Common myeloid progenitor, CD34-positive (primary cell): ENCODE results near the gene CCS.
A peak's percentile ranks its signal among the peaks of the same experiment; 100 is the strongest.
"Not testable (repeated sequence)": the region's sequence is repeated elsewhere in the genome, so short reads cannot be mapped to it uniquely, and the experiment has no call there.

ENCODE experiments used
- CTCF ChIA-PET: fragments of 350-600 bp; sonication (Branson Sonifier 250); formaldehyde crosslinking; loops from one replicate; lab custom pipeline; 2021; ENCODE audit warnings: antibody characterized with exemption; lab: Charles Lee
- POLR2A ChIA-PET: fragments of 350-600 bp; sonication (Branson Sonifier 250); formaldehyde crosslinking; loops from one replicate; lab custom pipeline; 2021; ENCODE audit warnings: antibody characterized with exemption; lab: Charles Lee
- DNase-seq, 3 donors: peaks; one replicate each; pipeline versions ENCODE4 v3.0.0 to v3.0.0-alpha.2; 2013
- H3K27ac ChIP-seq, 2 experiments: 1 replicate in 1 of 2; 2 replicates in 1 of 2; pipeline ENCODE4 v1.7.0; 2013; ENCODE audit warnings: inconsistent platforms in 2 of 2, low read length in 2 of 2, mild to moderate bottlenecking in 2 of 2, low read depth in 1 of 2, moderate library complexity in 1 of 2; ENCODE audit not compliant: severe bottlenecking in 2 of 2, insufficient read depth in 1 of 2, poor library complexity in 1 of 2
- H3K27me3 ChIP-seq, 5 experiments: replicated peaks in 2 of 5; 1 replicate in 3 of 5; 2 replicates in 2 of 5; pipeline versions ENCODE4 v1.6.1 to v1.7.0; 2013; ENCODE audit warnings: low read length in 4 of 5, mild to moderate bottlenecking in 2 of 5, moderate library complexity in 2 of 5, inconsistent platforms in 1 of 5; ENCODE audit not compliant: insufficient read depth in 5 of 5, control insufficient read depth in 4 of 5
- H3K36me3 ChIP-seq, 4 experiments: 1 replicate in 2 of 4; 2 replicates in 2 of 4; pipeline versions ENCODE4 v1.6.1 to v1.7.0; 2013; ENCODE audit warnings: low read length in 3 of 4, control low read depth in 1 of 4, mild to moderate bottlenecking in 1 of 4; ENCODE audit not compliant: control insufficient read depth in 4 of 4, insufficient read depth in 4 of 4
- H3K4me1 ChIP-seq, 4 experiments: 1 replicate in 3 of 4; 2 replicates in 1 of 4; pipeline versions ENCODE4 v1.6.1 to v1.7.1; 2013; ENCODE audit warnings: low read length in 3 of 4, mild to moderate bottlenecking in 3 of 4, control low read depth in 1 of 4, inconsistent platforms in 1 of 4, moderate library complexity in 1 of 4; ENCODE audit not compliant: control insufficient read depth in 4 of 4, insufficient read depth in 4 of 4; ENCODE audit errors: control extremely low read depth in 1 of 4
- H3K4me3 ChIP-seq, 7 experiments: 1 replicate in 4 of 7; 2 replicates in 3 of 7; pipeline versions ENCODE4 v1.5.1 to v1.7.0; 2013; ENCODE audit warnings: mild to moderate bottlenecking in 7 of 7, low read length in 6 of 7, moderate library complexity in 6 of 7, inconsistent platforms in 2 of 7, low read depth in 2 of 7, control low read depth in 1 of 7; ENCODE audit not compliant: insufficient read depth in 4 of 7, control insufficient read depth in 1 of 7; ENCODE audit errors: extremely low read depth in 1 of 7
- H3K9me3 ChIP-seq, 5 experiments: 1 replicate in 4 of 5; 2 replicates in 1 of 5; pipeline versions ENCODE4 v1.6.1 to v1.7.1; 2013; ENCODE audit warnings: low read length in 4 of 5, mild to moderate bottlenecking in 2 of 5, inconsistent platforms in 1 of 5, low read depth in 1 of 5, moderate library complexity in 1 of 5; ENCODE audit not compliant: control insufficient read depth in 4 of 5, insufficient read depth in 2 of 5; ENCODE audit errors: control extremely low read depth in 1 of 5
- WGBS: methylation state at CpG from one replicate; pipeline ENCODE4 v1.1.5; 2013; ENCODE audit not compliant: insufficient coverage; 5-methylcytosine and 5-hydroxymethylcytosine counted together

The CCS gene

GRCh38 chr11:66589315-66589714 is 3.7 kb upstream of the CCS start:
- not testable (repeated sequence) for H3K36me3 ChIP-seq, DNase-seq, H3K9me3 ChIP-seq, H3K27ac ChIP-seq, H3K4me3 ChIP-seq, H3K27me3 ChIP-seq
- WGBS, result no CpG with 5 or more reads among the region's 2 CpGs
- POLR2A ChIA-PET, result interaction anchor here (0.6 kb wide), 1 partner anchor 368 kb away, joined by 4 read pairs; no protein-coding TSS in a partner anchor
- peaks cover 4 to 20% (median 17%) of the 10 kb centered on the region in 4 experiments for H3K4me1 ChIP-seq
- CTCF ChIA-PET, result interaction anchor here (5.7 kb wide), 1 partner anchor 10 kb away, joined by 55 read pairs; no protein-coding TSS in a partner anchor

- ChIA-PET POLR2A (interaction anchor here (0.7 kb wide), 1 partner anchor 56 kb away, joined by 3 read pairs; no protein-coding TSS in a partner anchor), CTCF (interaction anchor here (1.1 to 5.7 kb wide), 5 partner anchors 11 to 89 kb away, joined by 3 to 55 read pairs (median 6); partner anchors contain the start of gene RBM4)
- DNase-seq, result no peak
- Histone ChIP-seq H3K9me3 (no peaks in the 10 kb centered on the region), H3K36me3 (no peaks in the 10 kb centered on the region), H3K27me3 (no peaks in the 10 kb centered on the region), H3K4me1 (peaks cover 8 to 28% (median 25%) of the 10 kb centered on the region in 4 experiments), H3K4me3 (no peak overlapping the region), H3K27ac (no peak overlapping the region)
- WGBS, result 100% methylated on average over 2 of the region's 7 CpGs
Measured at GRCh38 chr11:66589996-66590675, 2.8 kb upstream of the CCS start.

- H3K9me3 ChIP-seq, result no peaks in the 10 kb centered on the region
- H3K27me3 ChIP-seq, result no peaks in the 10 kb centered on the region
- H3K4me1 ChIP-seq, result peaks cover 8 to 38% (median 33%) of the 10 kb centered on the region in 4 experiments
- ChIA-PET POLR2A (interaction anchor here (0.9 kb wide), 1 partner anchor 47 kb away, joined by 3 read pairs; no protein-coding TSS in a partner anchor), CTCF (interaction anchor here (0.7 to 5.7 kb wide), 9 partner anchors 12 to 94 kb away, joined by 3 to 55 read pairs (median 3); partner anchors contain the start of genes RBM4 and ZDHHC24)
- H3K36me3 ChIP-seq, result no peaks in the 10 kb centered on the region
- no peak overlapping the region for H3K4me3 ChIP-seq
- DNase-seq, result no peak
- no peak overlapping the region for H3K27ac ChIP-seq
- WGBS, result 100% methylated on average over 2 of the region's 2 CpGs
Measured at GRCh38 chr11:66591175-66591574, 1.8 kb upstream of the CCS start.

- Histone ChIP-seq H3K36me3 (peaks cover 0 to 3% (median 0%) of the 10 kb centered on the region in 4 experiments), H3K27me3 (no peaks in the 10 kb centered on the region), H3K27ac (peak overlapping the region; percentile 85 to 88), H3K4me1 (peaks cover 8 to 42% (median 35%) of the 10 kb centered on the region in 4 experiments), H3K9me3 (no peaks in the 10 kb centered on the region), H3K4me3 (peak overlapping the region; percentile 49 to 96 (median 85))
- 1% methylated on average over 10 of the region's 12 CpGs for WGBS
- ChIA-PET POLR2A (interaction anchor here (0.8 to 1.4 kb wide), 4 partner anchors 13 to 45 kb away, joined by 3 to 6 read pairs (median 4); partner anchors contain the start of genes RBM14 and RBM4), CTCF (interaction anchor here (0.8 to 5.7 kb wide), 9 partner anchors 14 to 85 kb away, joined by 3 to 55 read pairs (median 8); partner anchors contain the start of genes RBM14, RBM4 and RBM4B)
- DNase-seq, result no peak
Measured at GRCh38 chr11:66593303-66593635, 284 bp downstream of the CCS start.

- Histone ChIP-seq H3K4me1 (peaks cover 8 to 42% (median 35%) of the 10 kb centered on the region in 4 experiments), H3K27ac (peak overlapping the region; percentile 85 to 88), H3K4me3 (peak overlapping the region; percentile 49 to 96 (median 85)), H3K36me3 (peaks cover 0 to 3% (median 0%) of the 10 kb centered on the region in 4 experiments), H3K27me3 (no peaks in the 10 kb centered on the region), H3K9me3 (no peaks in the 10 kb centered on the region)
- CTCF ChIA-PET, result interaction anchor here (0.7 to 5.7 kb wide), 7 partner anchors 14 to 85 kb away, joined by 3 to 55 read pairs (median 6); partner anchors contain the start of genes CTSF, RBM4 and RBM4B
- WGBS, result 58% methylated on average over 7 of the region's 7 CpGs
- POLR2A ChIA-PET, result interaction anchor here (0.6 to 1.4 kb wide), 4 partner anchors 13 to 511 kb away, joined by 3 to 4 read pairs (median 4); partner anchors contain the start of gene RBM14
- DNase-seq, result no peak
Measured at GRCh38 chr11:66593650-66594049, 665 bp downstream of the CCS start.

- H3K4me1 ChIP-seq, result peaks cover 13 to 48% (median 40%) of the 10 kb centered on the region in 4 experiments
Measured at GRCh38 chr11:66595245-66595904, 2.4 kb downstream of the CCS start.

More at GRCh38 chr11:66595245-66595904, 2.4 kb downstream of the CCS start:
- DNase-seq, result peak in 2 of 3 donors; percentile 85 to 88
- WGBS, result 35% methylated on average over 4 of the region's 5 CpGs
- Histone ChIP-seq H3K36me3 (peaks cover 2 to 17% (median 9%) of the 10 kb centered on the region in 4 experiments), H3K4me3 (peak overlapping the region in 3 of 7 experiments; percentile 7 to 61 (median 54)), H3K27ac (peak overlapping the region; percentile 55 to 80), H3K27me3 (no peaks in the 10 kb centered on the region), H3K9me3 (no peaks in the 10 kb centered on the region)
- CTCF ChIA-PET, result interaction anchor here (0.8 to 4.3 kb wide), 11 partner anchors 9 to 157 kb away, joined by 3 to 23 read pairs (median 4); partner anchors contain the start of genes MRPL11, RBM14, RBM4 and RBM4B
- POLR2A ChIA-PET, result interaction anchor here (1.2 to 2.3 kb wide), 2 partner anchors 21 to 45 kb away, joined by 3 to 6 read pairs; partner anchors contain the start of gene RBM14
